Lung (tissue), 12 donors: ENCODE data around the gene BCL7B. TPM values are rescaled to one million over a fixed set of nuclear protein-coding genes. Genes with fewer than 3 reads are reported as not detected.

Experiments
- ATAC-seq: fragments of 200-7000 bp; cut with Tn5 transposase; one replicate; pipeline ENCODE4 v1.9.1; 2020; ENCODE audit warnings: moderate number of reproducible peaks; ENCODE audit not compliant: insufficient read depth, low FRiP score
- DNase-seq, 3 donors: peaks; one replicate each; pipeline ENCODE4 v3.0.0-alpha.2; 2013 to 2017
- H3K27ac ChIP-seq, 2 donors: one replicate each; pipeline ENCODE4 v1.5.1; 2013; ENCODE audit warnings: mild to moderate bottlenecking in 2 of 2, moderate library complexity in 2 of 2, control low read depth in 1 of 2, inconsistent platforms in 1 of 2, low read depth in 1 of 2, low read length in 1 of 2
- H3K27me3 ChIP-seq, 3 donors: one replicate each; pipeline ENCODE4 v1.5.1; 2013; ENCODE audit warnings: low read length in 2 of 3; ENCODE audit not compliant: control insufficient read depth in 3 of 3, insufficient read depth in 3 of 3
- H3K36me3 ChIP-seq, 4 donors: one replicate each; pipeline ENCODE4 v1.5.1; 2013; ENCODE audit warnings: low read length in 4 of 4, mild to moderate bottlenecking in 1 of 4, moderate library complexity in 1 of 4; ENCODE audit not compliant: control insufficient read depth in 4 of 4, insufficient read depth in 4 of 4
- H3K4me1 ChIP-seq, 5 donors: one replicate each; pipeline ENCODE4 v1.5.1; 2013; ENCODE audit warnings: low read length in 5 of 5, mild to moderate bottlenecking in 2 of 5, moderate library complexity in 1 of 5; ENCODE audit not compliant: control insufficient read depth in 5 of 5, insufficient read depth in 5 of 5
- H3K4me3 ChIP-seq: one replicate; pipeline ENCODE4 v1.5.1; 2013; ENCODE audit warnings: mild to moderate bottlenecking, control low read depth, moderate library complexity
- H3K9ac ChIP-seq, 2 donors: one replicate each; pipeline ENCODE4 v1.5.1; 2013; ENCODE audit warnings: low read length in 2 of 2, control low read depth in 1 of 2; ENCODE audit not compliant: insufficient read depth in 1 of 2
- H3K9me3 ChIP-seq, 4 donors: one replicate each; pipeline ENCODE4 v1.5.1; 2013; ENCODE audit warnings: low read length in 3 of 4, mild to moderate bottlenecking in 1 of 4, moderate library complexity in 1 of 4; ENCODE audit not compliant: control insufficient read depth in 4 of 4, insufficient read depth in 3 of 4
- WGBS, 2 donors: extraction: QIAGEN DNeasy Blood & Tissue Kit; methylation state at CpG; one replicate each; pipeline ENCODE4 v1.1.7; 2013; 5-methylcytosine and 5-hydroxymethylcytosine counted together
- polyA plus RNA-seq, 2 donors: library from polyadenylated mRNA; stranded (reverse); fragments of 200-250 nt; gene quantifications; one replicate each; pipeline ENCODE4 v1.2.1, GENCODE V29; 2013
- total RNA-seq, 2 donors: library from RNA; depleted of rRNA in 1 of 2; stranded (reverse); fragments of >200 nt in 1 of 2; gene quantifications; one replicate each; pipeline ENCODE4 v1.2.1, GENCODE V29; 2014 to 2021
- TF ChIP-seq, protein P1 (sequence below): IDR thresholded peaks from 2 replicates; pipeline ENCODE4 v1.5.1; 2012; ENCODE audit warnings: mild to moderate bottlenecking; ENCODE audit errors: control extremely low read depth, extremely low read depth
- donor health status: control.
- donor health status: control.
- donor health status: Bipolar disorder and iron deficiency.
- donor health status: healthy.
- donor health status: DM: yes; HTN: yes; CAD: no.

BCL7B gene
- total and polyA plus RNA-seq, 4 donors, result 17.7 to 71.0 (median 60.6) TPM

GRCh38 chr7:73518470-73518869 lies 39.0 kb downstream of the BCL7B start:
- Histone ChIP-seq H3K9ac (peak overlapping the region in 1 of 2 donors; percentile 47), H3K4me3 (no peak overlapping the region), H3K27ac (no peak overlapping the region), H3K9me3 (no peaks in the 10 kb centered on the region), H3K27me3 (no peaks in the 10 kb centered on the region), H3K36me3 (peaks cover 4 to 22% (median 12%) of the 10 kb centered on the region in 4 donors), H3K4me1 (peaks cover 8 to 22% (median 15%) of the 10 kb centered on the region in 5 donors)
- 78 to 86% methylated on average over 5 of the region's 5 CpGs for WGBS, 2 donors
- ATAC-seq (no peak), DNase-seq (no peak)
- TF ChIP-seq, protein P1, sequence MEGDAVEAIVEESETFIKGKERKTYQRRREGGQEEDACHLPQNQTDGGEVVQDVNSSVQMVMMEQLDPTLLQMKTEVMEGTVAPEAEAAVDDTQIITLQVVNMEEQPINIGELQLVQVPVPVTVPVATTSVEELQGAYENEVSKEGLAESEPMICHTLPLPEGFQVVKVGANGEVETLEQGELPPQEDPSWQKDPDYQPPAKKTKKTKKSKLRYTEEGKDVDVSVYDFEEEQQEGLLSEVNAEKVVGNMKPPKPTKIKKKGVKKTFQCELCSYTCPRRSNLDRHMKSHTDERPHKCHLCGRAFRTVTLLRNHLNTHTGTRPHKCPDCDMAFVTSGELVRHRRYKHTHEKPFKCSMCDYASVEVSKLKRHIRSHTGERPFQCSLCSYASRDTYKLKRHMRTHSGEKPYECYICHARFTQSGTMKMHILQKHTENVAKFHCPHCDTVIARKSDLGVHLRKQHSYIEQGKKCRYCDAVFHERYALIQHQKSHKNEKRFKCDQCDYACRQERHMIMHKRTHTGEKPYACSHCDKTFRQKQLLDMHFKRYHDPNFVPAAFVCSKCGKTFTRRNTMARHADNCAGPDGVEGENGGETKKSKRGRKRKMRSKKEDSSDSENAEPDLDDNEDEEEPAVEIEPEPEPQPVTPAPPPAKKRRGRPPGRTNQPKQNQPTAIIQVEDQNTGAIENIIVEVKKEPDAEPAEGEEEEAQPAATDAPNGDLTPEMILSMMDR, result no peak

GRCh38 chr7:73517241-73517995 lies 40.1 kb downstream of the BCL7B start:
- Histone ChIP-seq H3K4me1 (peaks cover 4 to 22% (median 15%) of the 10 kb centered on the region in 5 donors), H3K36me3 (peaks cover 7 to 23% (median 12%) of the 10 kb centered on the region in 4 donors), H3K4me3 (no peak overlapping the region), H3K9me3 (no peaks in the 10 kb centered on the region), H3K27ac (no peak overlapping the region), H3K27me3 (no peaks in the 10 kb centered on the region), H3K9ac (no peak overlapping the region)
- DNase-seq (no peak), ATAC-seq (no peak)
- 85 to 92% methylated on average over 6 of the region's 6 CpGs for WGBS, 2 donors
- TF ChIP-seq, protein P1, result no peak

DNA sequence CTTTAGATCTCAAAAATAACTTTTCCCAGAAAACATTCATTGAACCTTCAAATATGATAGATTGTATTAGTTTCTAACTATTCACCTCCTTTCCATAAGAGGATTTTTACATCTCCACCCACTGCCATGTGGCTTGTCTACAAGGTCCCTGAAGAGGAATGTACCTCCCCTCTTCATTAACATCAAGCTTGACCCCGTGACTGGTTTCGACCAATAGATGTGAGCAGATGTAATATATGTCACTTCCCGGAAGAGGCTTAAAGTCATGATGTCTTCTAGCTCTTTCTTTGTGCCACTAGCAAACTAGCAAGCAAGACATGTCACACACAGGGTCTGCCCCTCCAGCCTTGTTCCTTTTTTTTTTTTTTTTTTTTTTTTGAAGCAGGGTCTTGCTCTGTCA lies 42.3 kb downstream of the BCL7B start:
- H3K4me3 ChIP-seq, result no peak overlapping the region
- TF ChIP-seq, protein P1, result no peak
- no peak overlapping the region for H3K9ac ChIP-seq
- no peak for DNase-seq
- no peaks in the 10 kb centered on the region for H3K27me3 ChIP-seq
- H3K36me3 ChIP-seq, result peaks cover 7 to 27% (median 16%) of the 10 kb centered on the region in 4 donors
- WGBS, 2 donors, result 92 to 97% methylated on average over 3 of the region's 3 CpGs
- no peak for ATAC-seq
- no peaks in the 10 kb centered on the region for H3K9me3 ChIP-seq
- no peak overlapping the region for H3K27ac ChIP-seq
- peaks cover 6 to 18% (median 12%) of the 10 kb centered on the region in 5 donors for H3K4me1 ChIP-seq
